Neural progenitor cell (in vitro differentiated cells): ENCODE data around the gene TXNRD3.

Experiments
- EZH2 ChIP-seq: fragments of 200-600 bp; sonication (generic); IDR thresholded peaks from 2 replicates; pipeline ENCODE4 v1.6.1; 2017; ENCODE audit warnings: antibody characterized with exemption, mild to moderate bottlenecking, moderate library complexity
- EZH2phosphoT487 ChIP-seq: fragments of 200-600 bp; sonication (generic); IDR thresholded peaks from 2 replicates; pipeline ENCODE4 v1.6.1; 2017; ENCODE audit warnings: antibody characterized with exemption

DNA sequence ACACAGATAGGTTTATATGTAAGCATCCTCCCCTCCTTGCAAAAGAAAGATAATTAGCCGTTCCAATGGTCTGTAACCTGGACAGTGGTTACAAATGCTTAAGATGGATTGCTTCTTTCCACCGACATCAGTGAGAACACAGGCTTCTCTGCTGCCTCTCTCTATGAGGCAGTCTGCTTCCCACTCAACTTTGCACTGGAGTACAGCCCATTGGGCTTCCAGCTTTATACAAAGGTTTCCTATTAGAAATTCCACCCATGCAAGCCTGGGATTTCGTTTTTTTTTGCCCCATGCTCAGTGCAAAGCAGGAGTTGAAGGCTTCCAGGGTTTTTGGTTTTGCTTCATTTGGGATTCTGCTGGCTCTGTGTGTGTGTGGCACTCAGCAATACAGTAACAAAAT lies 48.9 kb downstream of the TXNRD3 start:
- TF ChIP-seq EZH2, result no peak
- TF ChIP-seq EZH2phosphoT487, result no peak
